ENCODE data around the gene PHF20.
"Not testable (repeated sequence)": the region's sequence is repeated elsewhere in the genome, so short reads cannot be mapped to it uniquely, and the experiment has no call there.

Gene PHF20

DNA sequence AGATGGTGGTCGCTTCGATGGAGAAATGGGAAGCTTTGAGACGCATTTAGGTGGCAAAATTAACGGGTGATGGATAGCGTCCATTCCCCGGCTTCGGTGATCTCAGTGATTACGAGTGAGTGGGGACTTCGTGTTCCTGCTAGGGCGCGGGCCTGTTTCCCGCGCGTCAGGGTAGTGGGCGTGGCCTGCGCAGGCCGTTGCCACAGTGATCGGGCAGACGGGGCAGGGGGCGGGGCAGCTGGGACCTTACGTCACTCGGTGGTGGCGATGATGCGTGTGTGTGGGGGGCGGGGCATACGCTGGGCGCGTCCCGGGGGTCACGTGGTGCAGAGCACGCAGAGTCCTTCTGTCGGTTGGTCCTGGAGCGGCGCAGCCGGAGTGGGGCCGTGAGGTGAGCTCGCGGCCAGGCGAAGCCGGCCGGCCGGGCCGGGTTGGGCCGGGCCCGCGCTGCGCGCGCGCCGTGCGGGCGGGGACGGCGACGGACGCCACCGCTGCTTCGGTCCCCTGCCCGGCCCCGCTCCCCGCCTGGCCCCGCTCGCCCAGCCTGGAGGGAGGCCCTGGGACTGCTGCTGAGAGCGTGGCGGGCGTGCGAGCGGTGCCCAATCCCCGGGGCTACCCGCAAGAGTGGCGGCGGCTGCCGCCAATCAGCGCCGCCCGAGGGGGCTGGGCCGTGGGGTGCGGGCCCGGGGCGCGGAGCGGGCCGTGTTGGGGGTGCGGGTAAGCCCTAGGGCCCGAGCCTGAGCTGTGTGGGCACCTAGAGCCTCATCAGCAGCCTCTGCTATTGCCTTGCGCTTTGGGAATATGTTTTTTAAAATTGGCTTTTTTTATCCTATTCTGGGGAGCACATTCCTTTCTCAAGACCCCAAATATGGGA is at the start of gene PHF20:
PHF20 (plus strand) TSS at position 327 of the 874 bp plus-strand sequence. CDS start 29,508 bp downstream, outside the sequence.
- peak; percentile 99 for DNase-seq

DNA sequence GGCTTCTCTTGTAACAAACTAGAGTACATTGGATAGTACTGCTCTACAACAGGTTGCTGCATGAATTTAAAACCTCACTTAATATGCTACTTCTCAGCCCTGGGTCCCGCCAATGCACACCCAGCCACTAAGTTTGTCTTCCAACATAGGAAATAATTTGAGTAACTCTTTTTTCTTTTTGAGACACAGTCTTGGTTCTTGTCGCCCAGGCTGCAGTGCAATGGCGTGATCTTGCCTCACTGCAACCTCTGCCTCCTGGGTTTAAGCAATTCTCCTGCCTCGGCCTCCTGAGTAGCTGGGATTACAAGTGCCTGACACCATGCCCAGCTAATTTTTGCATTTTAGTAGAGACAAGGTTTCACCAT is 48.6 kb upstream of the PHF20 start:
- DNase-seq, result not testable (repeated sequence)

DNA sequence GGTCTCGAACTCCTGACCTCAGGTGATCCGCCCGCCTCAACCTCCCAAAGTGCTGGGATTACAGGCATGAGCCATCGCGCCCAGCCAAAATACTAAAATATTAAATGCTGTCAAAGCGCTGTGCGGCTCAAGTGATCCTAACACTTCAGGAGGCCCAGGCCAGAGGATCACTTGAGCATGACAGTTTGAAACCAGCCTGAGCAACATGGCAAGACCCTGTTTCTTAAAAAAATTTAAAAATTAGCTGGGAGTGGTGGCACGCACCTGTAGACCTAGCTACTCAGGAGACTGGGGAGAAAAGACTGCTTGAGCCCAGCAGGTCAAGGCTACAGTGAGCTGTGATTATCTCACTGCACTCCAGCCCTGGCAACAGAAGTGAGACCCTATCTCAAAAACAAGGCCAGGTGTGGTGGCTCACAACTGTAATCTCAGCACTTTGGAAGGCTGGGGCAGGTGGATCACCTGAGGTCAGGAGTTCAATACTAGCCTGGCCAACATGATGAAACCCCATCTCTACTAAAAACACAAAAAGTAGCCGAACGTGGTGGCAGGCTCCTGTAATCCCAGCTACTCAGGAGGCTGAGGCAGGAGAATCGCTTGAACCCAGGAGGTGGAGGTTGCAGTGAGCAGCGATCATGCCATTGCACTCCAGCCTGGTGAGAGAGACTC is 48.0 kb upstream of the PHF20 start:
- DNase-seq, result not testable (repeated sequence)

GRCh38 chr20:35724321-35725230 is 47.2 kb upstream of the PHF20 start:
- DNase-seq, result no peak

- peak; percentile 19 for DNase-seq
Measured at GRCh38 chr20:35726842-35727711, 44.7 kb upstream of the PHF20 start.

- DNase-seq, result no peak
Measured at GRCh38 chr20:35729283-35729807, 42.5 kb upstream of the PHF20 start.

GRCh38 chr20:35729836-35730582 is 41.8 kb upstream of the PHF20 start:
- DNase-seq, result no peak

GRCh38 chr20:35730583-35731468 is 41.0 kb upstream of the PHF20 start:
- no peak for DNase-seq

GRCh38 chr20:35731469-35731788 is 40.4 kb upstream of the PHF20 start:
- DNase-seq, result no peak

GRCh38 chr20:35731862-35732643 is 39.8 kb upstream of the PHF20 start:
- no peak for DNase-seq

- no peak for DNase-seq
Measured at GRCh38 chr20:35732644-35732982, 39.2 kb upstream of the PHF20 start.

DNA sequence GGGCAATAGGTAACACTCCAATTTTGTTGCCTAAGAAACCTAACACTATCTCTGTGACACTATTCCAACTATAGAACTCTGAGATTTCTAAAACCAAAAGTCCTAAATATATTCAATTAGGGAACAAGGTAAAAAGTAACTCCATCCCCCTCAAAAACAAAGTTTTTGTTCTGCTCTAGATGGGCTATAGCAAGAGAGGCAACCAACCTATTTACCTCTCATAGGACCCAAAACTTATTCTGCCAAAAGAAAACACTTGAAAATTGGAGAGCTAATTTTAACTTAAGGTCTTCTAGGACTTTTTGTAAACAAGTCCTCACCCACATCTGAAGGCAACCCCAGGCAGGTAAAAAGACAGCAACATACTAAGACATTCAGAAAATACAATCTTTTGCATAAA is 37.4 kb upstream of the PHF20 start:
- no peak for DNase-seq

DNA sequence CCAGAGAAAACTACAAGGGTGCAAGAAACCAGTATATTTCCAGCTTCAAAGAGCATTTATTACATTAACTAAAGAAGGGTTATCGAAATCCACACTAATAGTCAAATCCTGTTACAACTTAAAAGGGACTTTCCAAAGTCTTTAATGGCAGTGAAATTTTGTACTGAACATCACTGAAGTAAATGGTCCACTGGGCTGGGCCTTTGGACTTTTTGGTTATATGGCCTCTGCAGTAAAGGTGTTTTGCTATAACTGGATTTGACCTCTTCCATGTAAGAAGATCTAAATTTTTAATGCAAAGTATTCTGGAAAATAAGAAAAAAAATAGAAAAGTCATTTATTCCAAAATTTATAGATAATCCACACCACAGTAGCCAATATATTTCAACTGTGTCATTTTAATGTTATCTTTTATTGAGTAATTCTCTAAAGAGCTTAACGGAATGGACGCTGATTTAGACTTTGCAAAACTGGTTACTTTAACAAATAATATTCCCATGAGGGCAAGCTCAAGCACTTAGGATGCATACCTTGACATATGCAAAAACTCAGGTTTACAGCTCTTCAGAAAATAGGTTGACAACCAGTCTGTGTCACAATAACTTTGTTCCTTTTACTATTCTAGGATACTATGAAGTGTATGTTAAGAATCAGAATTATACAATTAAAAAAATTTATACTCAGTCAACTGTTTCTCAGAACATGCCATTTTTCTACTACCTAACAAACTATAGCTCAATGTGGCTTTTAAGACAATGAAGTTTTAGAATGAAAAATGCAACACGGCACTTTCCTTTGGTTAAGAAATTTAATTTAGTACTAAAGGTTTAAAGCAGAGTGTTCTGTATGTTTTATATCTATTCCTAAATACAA is 36.8 kb upstream of the PHF20 start:
- no peak for DNase-seq

- no peak for DNase-seq
Measured at GRCh38 chr20:35735826-35736470, 35.9 kb upstream of the PHF20 start.

DNA sequence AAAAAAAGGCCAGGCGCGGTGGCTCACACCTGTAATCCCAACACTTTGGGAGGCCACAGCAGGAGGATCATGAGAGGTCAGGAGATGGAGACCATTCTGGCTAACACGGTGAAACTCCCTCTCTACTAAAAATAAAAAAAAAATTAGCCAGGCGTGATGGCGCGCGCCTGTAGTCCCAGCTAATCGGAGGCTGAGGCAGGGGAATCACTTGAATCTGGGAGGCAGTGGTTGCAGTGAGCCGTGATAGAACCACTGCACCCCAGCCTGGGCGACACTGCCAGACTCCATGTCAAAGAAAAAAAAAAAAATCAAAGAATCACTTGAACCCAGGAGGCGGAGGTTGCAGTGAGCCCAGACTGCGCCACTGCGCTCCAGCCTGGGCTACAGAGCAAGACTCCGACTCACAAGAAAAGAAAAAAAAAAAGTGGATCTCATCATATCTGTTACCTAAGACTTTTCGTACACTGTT is 33.9 kb upstream of the PHF20 start:
- DNase-seq, result no peak

DNA sequence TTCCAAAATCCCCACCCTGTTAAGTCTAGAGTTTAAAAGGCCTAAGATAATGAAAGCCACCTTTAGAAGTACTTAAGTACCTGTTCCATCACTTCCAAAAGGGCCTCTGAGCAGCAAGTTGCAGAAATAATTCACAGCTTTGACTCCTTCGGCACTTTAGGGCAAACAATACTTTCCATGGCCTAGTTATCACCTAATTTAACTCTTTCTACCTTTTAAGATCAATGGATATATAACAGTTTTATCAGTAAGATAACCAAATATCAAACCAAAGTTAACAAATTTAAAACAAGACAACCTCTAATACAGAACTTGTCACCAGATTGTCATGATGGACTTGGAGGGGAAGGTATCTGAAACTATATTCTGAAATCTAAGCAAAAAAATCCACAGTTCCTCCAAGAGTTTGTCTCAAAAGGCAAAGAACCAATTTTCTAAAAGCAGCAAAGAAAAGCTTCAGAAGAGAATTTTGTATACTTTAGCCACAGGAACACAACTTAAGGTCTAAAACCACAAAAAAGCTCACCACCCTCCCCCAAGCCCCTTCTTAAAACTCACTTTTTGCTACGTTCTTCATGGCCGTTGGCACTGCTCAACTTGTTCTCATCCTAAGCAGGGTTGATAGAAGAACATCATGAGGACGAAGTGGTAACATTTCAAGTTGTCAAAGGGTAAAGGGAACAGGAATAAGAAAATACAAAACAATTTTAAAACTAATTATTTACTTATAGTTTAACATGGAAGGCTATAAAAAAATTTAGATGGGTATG is 33.2 kb upstream of the PHF20 start:
- no peak for DNase-seq

Measured in CD4-positive, alpha-beta T cell treated with Interferon gamma for 1 hour (primary cell).